Raji (cell line): ENCODE data around the gene ANTKMT.
A peak's percentile ranks its signal among the peaks of the same experiment; 100 is the strongest.

Experiments
- POLR2A ChIP-seq: IDR thresholded peaks from 2 replicates; pipeline ENCODE4 v1.6.1; 2011; ENCODE audit warnings: low read depth, low read length, control low read depth; ENCODE audit not compliant: insufficient read depth

ANTKMT gene

GRCh38 chr16:725463-726187, 4.7 kb downstream of the ANTKMT start:
- TF ChIP-seq POLR2A: peak; percentile 7; the same call in 1 of the 2 replicates

GRCh38 chr16:726188-726437, 5.2 kb downstream of the ANTKMT start:
- no peak for TF ChIP-seq POLR2A

GRCh38 chr16:726438-727290, 5.7 kb downstream of the ANTKMT start, which contains the start of the genes CCDC78 and HAGHL:
TSS of gene CCDC78 (minus strand) at chr16:726443. CDS start at chr16:726367, 76 bp downstream.
TSS of gene HAGHL (plus strand) at chr16:727106. CDS start at chr16:727510, 404 bp downstream.
- TF ChIP-seq POLR2A: peak; percentile 50

- peak; percentile 78 for TF ChIP-seq POLR2A
Measured at GRCh38 chr16:727291-727977, 6.5 kb downstream of the ANTKMT start.

- TF ChIP-seq POLR2A: peak; percentile 82
Measured at GRCh38 chr16:728131-728889, 7.4 kb downstream of the ANTKMT start.

GRCh38 chr16:728890-729744, 8.2 kb downstream of the ANTKMT start:
- peak; percentile 13; the same call in 1 of the 2 replicates for TF ChIP-seq POLR2A

- peak; percentile 11; the same call in 1 of the 2 replicates for TF ChIP-seq POLR2A
Measured at GRCh38 chr16:729768-730665, 9.1 kb downstream of the ANTKMT start.

- no peak for TF ChIP-seq POLR2A
Measured at GRCh38 chr16:730666-731509, 9.9 kb downstream of the ANTKMT start.

GRCh38 chr16:732332-732731, 11.4 kb downstream of the ANTKMT start:
- TF ChIP-seq POLR2A: no peak

GRCh38 chr16:732936-733335, 12.0 kb downstream of the ANTKMT start:
- TF ChIP-seq POLR2A: no peak

GRCh38 chr16:733382-734207, 12.6 kb downstream of the ANTKMT start:
- no peak for TF ChIP-seq POLR2A

GRCh38 chr16:734208-734980, 13.4 kb downstream of the ANTKMT start:
- TF ChIP-seq POLR2A: no peak
